Naive thymus-derived CD4-positive, alpha-beta T cell (primary cell): ENCODE results near the gene FHOD1. TPM values are rescaled to one million over a fixed set of nuclear protein-coding genes. Genes with fewer than 3 reads are reported as not detected.

Experiments used
- ATAC-seq: fragments of 150-1000 bp; cut with Tn5 transposase; 2 replicates; pipeline ENCODE4 v1.10.0; 2021; ENCODE audit warnings: mild to moderate bottlenecking, moderate library complexity
- CTCF ChIA-PET: fragments of 350-600 bp; sonication (Branson Sonifier 250); formaldehyde crosslinking; loops from one replicate; lab custom pipeline; 2021; ENCODE audit warnings: antibody characterized with exemption; lab: Charles Lee
- POLR2A ChIA-PET: fragments of 350-600 bp; sonication (Branson Sonifier 250); formaldehyde crosslinking; loops from one replicate; lab custom pipeline; 2021; ENCODE audit warnings: antibody characterized with exemption, inconsistent platforms; lab: Charles Lee
- DNase-seq, 9 donors: peaks; one replicate each; pipeline versions ENCODE4 v3.0.0 to v3.0.0-alpha.2; 2020 to 2022; ENCODE audit warnings: mixed read lengths in 1 of 9
- H3K27ac ChIP-seq: one replicate; pipeline ENCODE4 v1.7.0; 2013; ENCODE audit warnings: mild to moderate bottlenecking, low read depth, low read length, moderate library complexity
- H3K27me3 ChIP-seq, 2 donors: one replicate each; pipeline ENCODE4 v1.7.0; 2013; ENCODE audit warnings: low read length in 2 of 2, mild to moderate bottlenecking in 2 of 2, moderate library complexity in 2 of 2; ENCODE audit not compliant: control insufficient read depth in 2 of 2, insufficient read depth in 2 of 2
- H3K36me3 ChIP-seq, 3 experiments: 1 replicate in 2 of 3; 2 replicates in 1 of 3; pipeline ENCODE4 v1.7.0; 2013; ENCODE audit warnings: low read length in 3 of 3, mild to moderate bottlenecking in 3 of 3, moderate library complexity in 1 of 3; ENCODE audit not compliant: insufficient read depth in 3 of 3, control insufficient read depth in 2 of 3
- H3K4me1 ChIP-seq, 2 donors: one replicate each; pipeline ENCODE4 v1.7.0; 2013; ENCODE audit warnings: low read length in 2 of 2, mild to moderate bottlenecking in 2 of 2, moderate library complexity in 1 of 2; ENCODE audit not compliant: control insufficient read depth in 2 of 2, insufficient read depth in 2 of 2
- H3K4me3 ChIP-seq: 2 replicates; pipeline ENCODE4 v1.7.0; 2013; ENCODE audit warnings: mild to moderate bottlenecking, low read length
- H3K9me3 ChIP-seq, 3 experiments: 1 replicate in 2 of 3; 2 replicates in 1 of 3; pipeline ENCODE4 v1.7.0; 2013; ENCODE audit warnings: low read length in 3 of 3; ENCODE audit not compliant: control insufficient read depth in 2 of 3
- H3K27ac Mint-ChIP-seq, 9 donors: one replicate each; pipeline ENCODE4 v1.8.0; 2020 to 2022; ENCODE audit warnings: mixed read lengths in 9 of 9, mild to moderate bottlenecking in 8 of 9, moderate library complexity in 5 of 9, inconsistent platforms in 2 of 9
- H3K27me3 Mint-ChIP-seq, 5 donors: one replicate each; pipeline ENCODE4 v1.8.0; 2021 to 2022; ENCODE audit warnings: mixed read lengths in 5 of 5, mild to moderate bottlenecking in 1 of 5
- H3K36me3 Mint-ChIP-seq, 5 donors: one replicate each; pipeline ENCODE4 v1.8.0; 2020 to 2022; ENCODE audit warnings: mixed read lengths in 5 of 5, mild to moderate bottlenecking in 3 of 5, inconsistent platforms in 1 of 5
- H3K4me1 Mint-ChIP-seq, 7 donors: one replicate each; pipeline ENCODE4 v1.8.0; 2020 to 2022; ENCODE audit warnings: mixed read lengths in 7 of 7, mild to moderate bottlenecking in 3 of 7, inconsistent platforms in 1 of 7
- H3K4me3 Mint-ChIP-seq, 10 donors: one replicate each; pipeline ENCODE4 v1.8.0; 2020 to 2022; ENCODE audit warnings: mild to moderate bottlenecking in 10 of 10, mixed read lengths in 10 of 10, moderate library complexity in 6 of 10, inconsistent platforms in 2 of 10
- H3K9me3 Mint-ChIP-seq, 11 donors: one replicate each; pipeline ENCODE4 v1.8.0; 2020 to 2022; ENCODE audit warnings: mixed read lengths in 11 of 11, mild to moderate bottlenecking in 4 of 11, inconsistent platforms in 1 of 11, moderate library complexity in 1 of 11
- intact Hi-C, 2 donors: fragments of 100-400 bp; cut with micrococcal nuclease; formaldehyde crosslinking; loops; one replicate each; pipeline ENCODE4 v1.15.1; 2023
- polyA plus RNA-seq, 2 donors: library from polyadenylated mRNA; unstranded; fragments of 300-500 nt; fragmentation: Illumina TruSeq; gene quantifications; one replicate each; pipeline ENCODE4 v1.2.3, GENCODE V29; 2021
- total RNA-seq, 6 experiments: library from RNA in 5 of 6; stranded (reverse) in 5 of 6; gene quantifications; 1 replicate in 5 of 6; 2 replicates in 1 of 6; pipeline ENCODE4 v1.2.3 and lab custom pipeline; 2021 to 2026

The FHOD1 gene
- total and polyA plus RNA-seq, 7 experiments from 2014 or later, result 3.6 to 81.7 (median 32.6) TPM

GRCh38 chr16:67277999-67278772, 30.9 kb upstream of the FHOD1 start:
- Mint-ChIP-seq H3K9me3 (no peaks in the 10 kb centered on the region), H3K27ac (peak overlapping the region; percentile 62 to 93 (median 78)), H3K27me3 (no peaks in the 10 kb centered on the region), H3K4me1 (peaks cover 6 to 26% (median 18%) of the 10 kb centered on the region in 7 donors), H3K4me3 (peak overlapping the region; percentile 74 to 90 (median 83)), H3K36me3 (peaks cover 0 to 8% (median 6%) of the 10 kb centered on the region in 5 donors)
- ChIA-PET POLR2A (interaction anchor here (0.6 kb wide), 1 partner anchor 10 kb away, joined by 3 read pairs; no protein-coding TSS in a partner anchor), CTCF (no interaction called here)
- H3K36me3 ChIP-seq, result peaks cover 0 to 11% (median 0%) of the 10 kb centered on the region in 3 experiments
- DNase-seq, result peak in 1 of 9 donors; percentile 19
- peak overlapping the region; percentile 70 for H3K4me3 ChIP-seq
- ATAC-seq, result no peak
- no peaks in the 10 kb centered on the region for H3K27me3 ChIP-seq
- peak overlapping the region; percentile 72 for H3K27ac ChIP-seq
- H3K9me3 ChIP-seq, result no peaks in the 10 kb centered on the region
- intact Hi-C loops, result loop anchor here (2.0 to 10.0 kb wide), 9 partner anchors 31 to 331 kb away; partner anchors contain the start of genes ATP6V0D1 (in 1 of the 2), FHOD1 (in 1 of the 2), TMEM208 (in 1 of the 2) and ZDHHC1 (in 1 of the 2)
- H3K4me1 ChIP-seq, result peaks cover 9 to 27% of the 10 kb centered on the region in 2 donors

GRCh38 chr16:67277294-67277998, 30.2 kb upstream of the FHOD1 start:
- intact Hi-C loops, result loop anchor here in 1 of 2 donors (5.0 to 10.0 kb wide), 4 partner anchors 120 to 330 kb away; partner anchors contain the start of gene ZDHHC1
- ChIA-PET CTCF (interaction anchor here (0.6 kb wide), 1 partner anchor 10 kb away, joined by 7 read pairs; no protein-coding TSS in a partner anchor), POLR2A (no interaction called here)
- Histone ChIP-seq H3K27me3 (no peaks in the 10 kb centered on the region), H3K27ac (peak overlapping the region; percentile 72), H3K9me3 (no peaks in the 10 kb centered on the region), H3K36me3 (peaks cover 0 to 11% (median 0%) of the 10 kb centered on the region in 3 experiments), H3K4me3 (no peak overlapping the region), H3K4me1 (peaks cover 9 to 27% of the 10 kb centered on the region in 2 donors)
- DNase-seq (no peak), ATAC-seq (no peak)
- no peaks in the 10 kb centered on the region for H3K27me3 Mint-ChIP-seq
- H3K27ac Mint-ChIP-seq, result peak overlapping the region in 6 of 9 donors; percentile 48 to 83 (median 64)
- peaks cover 0 to 8% (median 6%) of the 10 kb centered on the region in 5 donors for H3K36me3 Mint-ChIP-seq
- no peaks in the 10 kb centered on the region for H3K9me3 Mint-ChIP-seq
- peak overlapping the region in 8 of 10 donors; percentile 18 to 88 (median 66) for H3K4me3 Mint-ChIP-seq
- H3K4me1 Mint-ChIP-seq, result peaks cover 6 to 26% (median 18%) of the 10 kb centered on the region in 7 donors

- Mint-ChIP-seq H3K9me3 (no peaks in the 10 kb centered on the region), H3K36me3 (peaks cover 0 to 9% (median 7%) of the 10 kb centered on the region in 5 donors), H3K4me1 (peaks cover 6 to 23% (median 18%) of the 10 kb centered on the region in 7 donors), H3K4me3 (no peak overlapping the region), H3K27ac (peak overlapping the region in 2 of 9 donors; percentile 32 to 65), H3K27me3 (no peaks in the 10 kb centered on the region)
- Histone ChIP-seq H3K9me3 (no peaks in the 10 kb centered on the region), H3K4me3 (no peak overlapping the region), H3K4me1 (peaks cover 9 to 25% of the 10 kb centered on the region in 2 donors), H3K27me3 (no peaks in the 10 kb centered on the region), H3K27ac (no peak overlapping the region), H3K36me3 (peaks cover 0 to 5% (median 0%) of the 10 kb centered on the region in 3 experiments)
- ChIA-PET POLR2A (no interaction called here), CTCF (no interaction called here)
- DNase-seq (no peak), ATAC-seq (no peak)
- intact Hi-C loops, result loop anchor here in 1 of 2 donors (5.0 to 10.0 kb wide), 4 partner anchors 122 to 328 kb away; partner anchors contain the start of gene ZDHHC1
Measured at GRCh38 chr16:67275321-67275720, 28.0 kb upstream of the FHOD1 start.

GRCh38 chr16:67271446-67271845, 24.2 kb upstream of the FHOD1 start:
- no peak for ATAC-seq
- H3K27me3 Mint-ChIP-seq, result peaks cover 0 to 5% (median 0%) of the 10 kb centered on the region in 5 donors
- POLR2A ChIA-PET, result no interaction called here

GRCh38 chr16:67270931-67271338, 23.7 kb upstream of the FHOD1 start:
- Mint-ChIP-seq H3K4me3 (no peak overlapping the region), H3K36me3 (peaks cover 0 to 3% (median 0%) of the 10 kb centered on the region in 5 donors), H3K27me3 (peaks cover 0 to 5% (median 0%) of the 10 kb centered on the region in 5 donors), H3K9me3 (no peaks in the 10 kb centered on the region), H3K27ac (no peak overlapping the region), H3K4me1 (peaks cover 0 to 4% (median 0%) of the 10 kb centered on the region in 7 donors)
- no peaks in the 10 kb centered on the region for H3K27me3 ChIP-seq
- ChIA-PET POLR2A (no interaction called here), CTCF (no interaction called here)
- no peak overlapping the region for H3K4me3 ChIP-seq
- ATAC-seq (no peak), DNase-seq (no peak)
- no peak overlapping the region for H3K27ac ChIP-seq
- intact Hi-C loops, result loop anchor here in 1 of 2 donors (10.0 kb wide), 1 partner anchor 194 kb away; no protein-coding TSS in a partner anchor
- no peaks in the 10 kb centered on the region for H3K4me1 ChIP-seq
- H3K36me3 ChIP-seq, result no peaks in the 10 kb centered on the region
- H3K9me3 ChIP-seq, result no peaks in the 10 kb centered on the region

More at GRCh38 chr16:67271446-67271845, 24.2 kb upstream of the FHOD1 start:
- Histone ChIP-seq H3K36me3 (peaks cover 0 to 2% (median 0%) of the 10 kb centered on the region in 3 experiments), H3K4me3 (no peak overlapping the region), H3K27ac (no peak overlapping the region), H3K4me1 (no peaks in the 10 kb centered on the region), H3K27me3 (no peaks in the 10 kb centered on the region), H3K9me3 (no peaks in the 10 kb centered on the region)
- H3K4me1 Mint-ChIP-seq, result peaks cover 2 to 7% (median 4%) of the 10 kb centered on the region in 7 donors
- no peaks in the 10 kb centered on the region for H3K9me3 Mint-ChIP-seq
- peaks cover 0 to 6% (median 4%) of the 10 kb centered on the region in 5 donors for H3K36me3 Mint-ChIP-seq
- CTCF ChIA-PET, result no interaction called here
- no peak for DNase-seq
- no peak overlapping the region for H3K27ac Mint-ChIP-seq
- intact Hi-C loops, result loop anchor here in 1 of 2 donors (10.0 kb wide), 1 partner anchor 193 kb away; no protein-coding TSS in a partner anchor
- no peak overlapping the region for H3K4me3 Mint-ChIP-seq

GRCh38 chr16:67269766-67270165, 22.5 kb upstream of the FHOD1 start:
- Histone ChIP-seq H3K4me3 (no peak overlapping the region), H3K27me3 (no peaks in the 10 kb centered on the region), H3K9me3 (no peaks in the 10 kb centered on the region), H3K27ac (no peak overlapping the region), H3K4me1 (no peaks in the 10 kb centered on the region), H3K36me3 (no peaks in the 10 kb centered on the region)
- DNase-seq (no peak), ATAC-seq (no peak)
- POLR2A ChIA-PET, result interaction anchor here (0.6 kb wide), 1 partner anchor 45 kb away, joined by 3 read pairs; no protein-coding TSS in a partner anchor
- CTCF ChIA-PET, result interaction anchor here (0.7 kb wide), 1 partner anchor 16 kb away, joined by 3 read pairs; no protein-coding TSS in a partner anchor
- Mint-ChIP-seq H3K27ac (peak overlapping the region in 1 of 9 donors; percentile 25), H3K4me1 (no peaks in the 10 kb centered on the region), H3K27me3 (peaks cover 0 to 9% (median 0%) of the 10 kb centered on the region in 5 donors), H3K9me3 (no peaks in the 10 kb centered on the region), H3K4me3 (no peak overlapping the region), H3K36me3 (peaks cover 0 to 3% (median 0%) of the 10 kb centered on the region in 5 donors)
- intact Hi-C loops, result loop anchor here in 1 of 2 donors (10.0 kb wide), 1 partner anchor 195 kb away; no protein-coding TSS in a partner anchor
